ENCODE results near the gene ATRNL1. TPM values are rescaled to one million over a fixed set of nuclear protein-coding genes. Genes with fewer than 3 reads are reported as not detected.

Gene ATRNL1
- total RNA-seq, 1 experiment from 2014 or later, result not detected

DNA sequence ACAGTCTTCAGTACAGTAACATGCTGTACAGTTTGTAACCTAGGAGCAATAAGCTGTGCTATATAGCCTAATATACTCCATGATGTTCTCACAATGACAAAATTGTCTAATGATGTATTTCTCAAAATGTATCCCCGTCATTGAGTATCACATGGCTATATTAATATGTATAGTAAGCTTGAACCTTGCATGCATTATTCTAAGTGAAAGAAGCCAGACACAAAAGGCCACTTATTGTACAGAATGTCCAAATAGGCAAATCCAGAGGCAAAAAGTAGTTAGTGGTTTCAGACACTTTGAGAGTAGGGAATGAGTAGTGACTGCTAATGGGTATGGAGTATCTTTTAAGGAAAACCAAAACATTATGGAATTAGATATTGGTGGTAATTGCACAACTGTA, 545.1 kb downstream of the ATRNL1 start:
- Mint-ChIP-seq H3K4me3 (ENCODE audit: unreplicated experiment) (no peak overlapping the region), H3K27me3 (ENCODE audit: insufficient read depth, unreplicated experiment) (peaks cover 3% of the 10 kb centered on the region), H3K36me3 (ENCODE audit: insufficient read depth, unreplicated experiment) (no peaks in the 10 kb centered on the region), H3K4me1 (ENCODE audit: low read depth, unreplicated experiment) (no peaks in the 10 kb centered on the region), H3K27ac (ENCODE audit: unreplicated experiment) (no peak overlapping the region), H3K9me3 (ENCODE audit: unreplicated experiment) (no peaks in the 10 kb centered on the region)
- BruUV-seq (replicated peaks), result no TSS peak
- no peaks in the 10 kb centered on the region for H3K27me3 ChIP-seq (replicated peaks; ENCODE audit: control insufficient read depth, insufficient read depth, low read length)
- H3K9me3 ChIP-seq, result no peaks in the 10 kb centered on the region
- POLR2A ChIA-PET, result no interaction called here
- H3K4me1 ChIP-seq, result no peaks in the 10 kb centered on the region
- intact Hi-C loops (cut with micrococcal nuclease; ENCODE audit: unreplicated experiment), result no loop called here
- DNase-seq, result no peak
- TF ChIP-seq, protein P1, sequence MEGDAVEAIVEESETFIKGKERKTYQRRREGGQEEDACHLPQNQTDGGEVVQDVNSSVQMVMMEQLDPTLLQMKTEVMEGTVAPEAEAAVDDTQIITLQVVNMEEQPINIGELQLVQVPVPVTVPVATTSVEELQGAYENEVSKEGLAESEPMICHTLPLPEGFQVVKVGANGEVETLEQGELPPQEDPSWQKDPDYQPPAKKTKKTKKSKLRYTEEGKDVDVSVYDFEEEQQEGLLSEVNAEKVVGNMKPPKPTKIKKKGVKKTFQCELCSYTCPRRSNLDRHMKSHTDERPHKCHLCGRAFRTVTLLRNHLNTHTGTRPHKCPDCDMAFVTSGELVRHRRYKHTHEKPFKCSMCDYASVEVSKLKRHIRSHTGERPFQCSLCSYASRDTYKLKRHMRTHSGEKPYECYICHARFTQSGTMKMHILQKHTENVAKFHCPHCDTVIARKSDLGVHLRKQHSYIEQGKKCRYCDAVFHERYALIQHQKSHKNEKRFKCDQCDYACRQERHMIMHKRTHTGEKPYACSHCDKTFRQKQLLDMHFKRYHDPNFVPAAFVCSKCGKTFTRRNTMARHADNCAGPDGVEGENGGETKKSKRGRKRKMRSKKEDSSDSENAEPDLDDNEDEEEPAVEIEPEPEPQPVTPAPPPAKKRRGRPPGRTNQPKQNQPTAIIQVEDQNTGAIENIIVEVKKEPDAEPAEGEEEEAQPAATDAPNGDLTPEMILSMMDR (IDR thresholded peaks at IDR 0.05; ENCODE audit: insufficient read depth in 1 of 2, low read depth in 1 of 2, low read length in 1 of 2, severe bottlenecking in 1 of 2, unreplicated experiment in 1 of 2), result no peak
- no peak overlapping the region for H3K4me3 ChIP-seq (ENCODE audit: low read depth, low read length)
- CTCF ChIA-PET, result no interaction called here
- no peaks in the 10 kb centered on the region for H3K36me3 ChIP-seq (ENCODE audit: control insufficient read depth, insufficient read depth, low read length)

DNA sequence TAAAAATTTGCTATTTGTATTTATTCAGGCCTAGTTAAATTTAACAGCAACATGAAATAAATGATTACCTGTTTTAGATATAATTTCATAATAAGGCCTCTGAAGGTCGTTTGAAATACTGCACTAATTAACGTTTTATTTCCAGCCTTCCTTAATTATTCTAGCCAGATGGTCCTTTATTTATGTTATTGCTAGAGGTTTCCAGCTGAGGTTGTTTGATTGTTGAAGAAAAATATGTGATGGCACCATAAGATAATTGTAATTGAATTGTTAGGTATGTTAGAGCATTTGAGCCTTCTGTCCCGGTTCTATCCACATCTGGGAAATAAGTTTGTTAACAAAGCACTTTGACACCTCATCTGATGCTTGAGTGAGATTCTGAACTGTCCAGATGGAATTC, 556.1 kb downstream of the ATRNL1 start:
- H3K4me3 ChIP-seq (ENCODE audit: low read depth, low read length), result no peak overlapping the region
- Mint-ChIP-seq H3K27me3 (ENCODE audit: insufficient read depth, unreplicated experiment) (no peaks in the 10 kb centered on the region), H3K36me3 (ENCODE audit: insufficient read depth, unreplicated experiment) (no peaks in the 10 kb centered on the region), H3K9me3 (ENCODE audit: unreplicated experiment) (no peaks in the 10 kb centered on the region), H3K4me1 (ENCODE audit: low read depth, unreplicated experiment) (no peaks in the 10 kb centered on the region), H3K27ac (ENCODE audit: unreplicated experiment) (no peak overlapping the region), H3K4me3 (ENCODE audit: unreplicated experiment) (no peak overlapping the region)
- POLR2A ChIA-PET, result no interaction called here
- H3K9me3 ChIP-seq, result no peaks in the 10 kb centered on the region
- no TSS peak for BruUV-seq (replicated peaks)
- DNase-seq, result no peak
- CTCF ChIA-PET, result no interaction called here
- no peaks in the 10 kb centered on the region for H3K27me3 ChIP-seq (replicated peaks; ENCODE audit: control insufficient read depth, insufficient read depth, low read length)
- intact Hi-C loops (cut with micrococcal nuclease; ENCODE audit: unreplicated experiment), result no loop called here
- no peaks in the 10 kb centered on the region for H3K4me1 ChIP-seq
- no peaks in the 10 kb centered on the region for H3K36me3 ChIP-seq (ENCODE audit: control insufficient read depth, insufficient read depth, low read length)
- TF ChIP-seq, protein P1 (IDR thresholded peaks at IDR 0.05; ENCODE audit: insufficient read depth in 1 of 2, low read depth in 1 of 2, low read length in 1 of 2, severe bottlenecking in 1 of 2, unreplicated experiment in 1 of 2), result no peak

DNA sequence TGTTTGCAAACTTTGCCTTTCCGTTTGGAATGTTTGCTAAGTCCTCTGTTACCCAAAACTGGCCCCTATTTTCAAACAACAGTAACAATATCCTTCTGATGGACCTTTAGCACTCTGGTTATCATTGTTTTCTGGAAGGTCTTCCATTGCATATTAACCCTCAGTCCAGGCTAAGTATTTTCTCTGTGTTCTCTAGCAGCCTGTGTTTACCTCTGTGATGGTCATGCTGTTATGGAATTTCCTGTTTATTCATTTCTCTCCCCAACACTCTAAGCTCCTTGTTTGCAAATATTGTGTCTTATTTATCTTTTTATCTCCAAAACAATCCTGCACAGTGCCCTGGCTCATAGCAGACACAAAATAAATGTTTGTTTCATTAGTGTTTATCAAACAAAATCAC, 560.3 kb downstream of the ATRNL1 start:
- Mint-ChIP-seq H3K27me3 (ENCODE audit: insufficient read depth, unreplicated experiment) (peaks cover 3% of the 10 kb centered on the region), H3K27ac (ENCODE audit: unreplicated experiment) (no peak overlapping the region), H3K4me1 (ENCODE audit: low read depth, unreplicated experiment) (no peaks in the 10 kb centered on the region), H3K36me3 (ENCODE audit: insufficient read depth, unreplicated experiment) (no peaks in the 10 kb centered on the region), H3K9me3 (ENCODE audit: unreplicated experiment) (no peaks in the 10 kb centered on the region), H3K4me3 (ENCODE audit: unreplicated experiment) (no peak overlapping the region)
- Histone ChIP-seq H3K36me3 (ENCODE audit: control insufficient read depth, insufficient read depth, low read length) (no peaks in the 10 kb centered on the region), H3K4me1 (no peaks in the 10 kb centered on the region), H3K4me3 (ENCODE audit: low read depth, low read length) (no peak overlapping the region), H3K9me3 (no peaks in the 10 kb centered on the region), H3K27me3 (replicated peaks; ENCODE audit: control insufficient read depth, insufficient read depth, low read length) (no peaks in the 10 kb centered on the region)
- no TSS peak for BruUV-seq (replicated peaks)
- TF ChIP-seq, protein P1 (IDR thresholded peaks at IDR 0.05; ENCODE audit: insufficient read depth in 1 of 2, low read depth in 1 of 2, low read length in 1 of 2, severe bottlenecking in 1 of 2, unreplicated experiment in 1 of 2), result no peak
- ChIA-PET POLR2A (no interaction called here), CTCF (no interaction called here)
- intact Hi-C loops (cut with micrococcal nuclease; ENCODE audit: unreplicated experiment), result no loop called here
- DNase-seq, result no peak

Data from Caco-2 (cell line).